HG02884 (cell line): Measurements from ENCODE around the gene IRF2BP2.
A peak's percentile ranks its signal among the peaks of the same experiment; 100 is the strongest.

Source experiments
- ATAC-seq: cut with Tn5 transposase; IDR thresholded peaks from one replicate; pipeline ENCODE4 v1.9.1; 2021; ENCODE audit warnings: mild to moderate bottlenecking, moderate library complexity; ENCODE audit not compliant: unreplicated experiment

The IRF2BP2 gene

DNA sequence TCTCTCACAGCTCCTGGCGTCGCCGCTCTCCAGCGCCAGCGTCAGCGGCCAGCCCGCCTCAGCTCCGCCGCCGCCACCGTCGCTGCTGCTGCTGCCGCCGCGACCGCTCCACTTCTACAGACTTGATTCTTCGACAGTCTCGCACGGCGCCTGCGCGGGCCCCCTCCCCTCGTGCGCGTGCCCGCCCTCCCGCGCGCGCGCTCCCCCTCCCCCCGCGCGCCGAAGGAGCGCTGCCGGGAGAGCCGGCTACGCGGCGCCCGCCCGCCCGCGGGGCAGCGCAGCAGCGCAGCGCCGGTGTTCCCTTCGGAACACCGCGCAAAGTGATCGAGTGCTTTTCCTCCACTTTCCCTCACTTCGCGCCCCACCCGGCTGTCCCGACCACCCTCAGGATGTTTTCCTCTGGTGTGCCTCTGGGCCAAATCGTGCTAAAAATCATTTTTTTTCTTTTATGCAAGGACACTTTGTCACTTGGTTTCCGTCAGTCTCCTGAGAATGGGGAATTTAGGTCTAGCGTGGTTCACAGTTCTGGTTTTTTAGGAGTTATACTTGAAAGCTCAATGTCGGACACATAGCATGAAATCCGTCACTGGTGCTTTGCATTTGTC, at the start of gene IRF2BP2:
TSS of gene IRF2BP2 (minus strand) at position 118 of the 605 bp plus-strand sequence. CDS start 684 bp downstream, outside the sequence.
- ATAC-seq, result no peak

DNA sequence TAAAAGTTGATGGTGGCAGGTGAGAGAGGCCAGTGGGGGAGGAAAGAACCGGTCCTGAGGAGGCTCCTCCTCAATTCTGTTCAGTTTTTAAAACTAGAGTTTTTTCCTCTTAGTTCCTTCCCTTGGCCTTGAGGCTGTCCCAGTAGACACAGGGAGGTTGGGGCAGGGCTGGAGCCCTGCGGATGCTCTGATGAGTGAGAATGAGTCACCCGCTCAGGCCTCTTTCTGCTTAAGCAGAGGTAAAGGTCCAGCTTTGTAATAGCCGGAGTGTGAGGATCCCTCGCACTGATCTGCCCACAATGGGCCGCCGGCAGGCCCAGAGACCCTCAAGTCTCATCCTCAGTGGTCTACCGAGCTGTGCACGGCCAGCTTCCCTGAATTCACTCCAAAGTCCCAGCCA, 49.6 kb upstream of the IRF2BP2 start:
- ATAC-seq, result no peak

DNA sequence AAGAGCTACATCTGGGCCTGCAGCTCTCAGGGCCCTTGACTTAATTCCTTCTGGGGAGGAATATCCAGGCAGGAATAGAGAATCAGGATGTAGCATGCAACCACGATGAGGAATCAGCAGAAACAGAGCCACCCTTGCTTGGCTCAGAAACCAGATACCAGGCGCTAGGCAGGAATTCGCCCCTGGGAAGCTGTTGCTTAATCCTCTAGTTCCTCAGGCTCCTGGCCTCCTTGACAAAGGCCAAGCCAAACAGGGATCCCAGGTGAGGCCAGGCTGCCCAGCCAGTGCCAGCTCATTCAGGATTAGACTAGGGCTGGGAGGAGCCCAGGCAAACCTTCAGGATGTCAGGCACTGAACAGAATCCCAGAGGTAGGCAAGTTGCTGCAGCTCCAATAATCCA, 48.2 kb upstream of the IRF2BP2 start:
- no peak for ATAC-seq

DNA sequence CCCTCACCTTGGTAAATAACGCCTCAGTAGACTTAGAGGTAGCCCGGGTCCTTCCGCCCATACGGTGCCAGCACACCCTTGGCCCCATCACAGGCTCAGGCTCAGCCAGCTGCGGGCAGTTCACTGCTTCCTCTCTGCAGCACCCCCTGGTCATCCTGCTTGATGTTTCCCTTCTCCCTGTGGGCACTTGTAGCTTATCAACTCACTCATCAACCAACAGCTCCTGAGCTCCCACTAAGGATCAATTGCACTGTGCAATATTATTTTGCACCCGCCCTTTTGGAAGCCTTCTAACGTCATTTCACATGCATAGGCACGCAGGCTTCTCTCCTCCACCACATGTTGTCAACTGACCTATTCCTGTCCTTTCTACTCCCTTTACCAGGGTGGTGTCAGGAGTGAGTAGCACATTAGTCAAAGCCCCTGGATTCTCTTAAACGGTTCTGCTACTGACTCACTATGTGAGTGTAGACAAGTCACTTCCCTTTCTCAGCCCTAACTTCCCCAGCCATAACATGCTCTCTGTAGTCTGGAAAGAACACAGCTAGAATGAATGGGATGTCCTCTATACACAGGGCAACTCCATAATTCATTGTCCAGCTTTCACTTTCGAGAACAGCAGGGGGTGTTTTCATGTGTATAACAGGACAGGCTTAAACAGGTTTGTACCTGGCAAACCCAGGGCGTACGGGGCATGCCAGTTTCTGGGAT, 47.1 kb upstream of the IRF2BP2 start:
- peak; percentile 86 for ATAC-seq

DNA sequence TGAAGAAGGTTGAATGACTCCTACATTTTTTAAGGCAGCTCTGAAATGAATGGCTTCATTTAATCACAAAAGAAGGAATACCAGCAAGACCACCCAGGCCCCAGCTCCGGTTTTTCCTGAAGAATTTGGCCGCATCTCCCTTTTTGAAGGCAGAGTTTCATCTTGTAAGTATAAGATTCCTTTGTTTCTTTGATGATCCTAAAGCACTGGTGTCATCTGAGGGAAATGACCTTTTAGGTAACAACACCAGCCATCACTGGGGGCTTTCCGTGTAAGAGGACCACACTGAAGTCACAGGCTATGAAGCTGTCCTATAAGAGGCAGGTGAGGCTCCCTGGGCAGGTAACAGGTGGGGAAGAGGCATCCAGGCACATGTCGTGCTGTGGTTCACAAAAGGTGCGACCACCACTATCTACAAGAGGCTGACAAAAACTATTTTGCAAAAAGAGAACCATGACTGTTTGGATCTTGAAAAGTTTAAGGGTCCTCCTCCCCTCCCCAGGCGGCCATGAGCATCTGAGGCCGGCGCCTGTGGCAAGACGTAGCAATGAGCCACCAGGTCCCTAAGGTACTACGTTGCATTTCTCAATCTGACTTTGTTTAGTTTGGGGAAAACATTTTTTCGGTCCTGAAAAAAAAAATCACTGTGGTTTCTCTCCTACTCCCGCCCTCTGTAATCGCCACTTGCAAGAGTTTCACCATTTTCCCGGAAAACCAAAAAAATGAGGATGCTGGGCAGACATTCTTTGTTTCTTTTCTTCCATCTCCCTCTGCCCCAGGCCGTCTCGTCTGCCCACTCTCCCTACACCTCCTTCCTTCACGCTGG, 46.3 kb upstream of the IRF2BP2 start:
- ATAC-seq, result no peak

DNA sequence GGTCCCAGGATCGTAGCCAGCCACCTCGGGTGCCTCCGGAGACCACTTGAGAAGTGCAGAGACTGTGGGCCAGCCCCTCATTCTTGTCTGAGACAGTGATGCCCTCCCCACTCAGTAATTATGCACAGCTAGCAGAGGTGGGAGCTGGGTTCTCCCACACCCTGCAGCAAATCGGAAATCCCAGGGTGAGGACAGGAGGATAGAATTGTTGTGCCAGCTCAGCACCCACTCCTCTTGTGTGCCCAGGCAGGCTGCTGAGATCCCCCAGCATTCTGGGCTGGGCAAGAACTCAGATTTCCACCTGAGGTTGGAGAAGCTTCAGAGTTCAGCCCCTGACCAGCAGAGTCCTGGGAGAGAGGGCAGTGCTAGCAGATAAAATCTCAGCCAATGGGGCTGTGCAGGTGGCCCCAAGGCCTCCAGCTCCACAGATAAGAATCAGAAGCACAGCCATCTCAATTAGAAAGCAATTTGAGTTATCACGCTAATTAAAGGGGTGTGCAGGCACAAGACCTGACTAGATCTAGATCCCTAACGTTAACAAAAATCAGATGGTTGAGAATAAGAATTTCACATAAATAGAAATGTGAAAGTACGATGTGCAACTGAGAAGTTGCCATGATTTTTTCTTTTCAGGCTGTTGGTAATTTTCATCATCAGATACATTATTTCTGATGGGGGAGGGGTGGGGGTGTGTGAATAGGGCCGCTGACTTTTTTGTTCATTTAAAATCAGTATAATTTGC, 45.5 kb upstream of the IRF2BP2 start:
- ATAC-seq, result no peak

DNA sequence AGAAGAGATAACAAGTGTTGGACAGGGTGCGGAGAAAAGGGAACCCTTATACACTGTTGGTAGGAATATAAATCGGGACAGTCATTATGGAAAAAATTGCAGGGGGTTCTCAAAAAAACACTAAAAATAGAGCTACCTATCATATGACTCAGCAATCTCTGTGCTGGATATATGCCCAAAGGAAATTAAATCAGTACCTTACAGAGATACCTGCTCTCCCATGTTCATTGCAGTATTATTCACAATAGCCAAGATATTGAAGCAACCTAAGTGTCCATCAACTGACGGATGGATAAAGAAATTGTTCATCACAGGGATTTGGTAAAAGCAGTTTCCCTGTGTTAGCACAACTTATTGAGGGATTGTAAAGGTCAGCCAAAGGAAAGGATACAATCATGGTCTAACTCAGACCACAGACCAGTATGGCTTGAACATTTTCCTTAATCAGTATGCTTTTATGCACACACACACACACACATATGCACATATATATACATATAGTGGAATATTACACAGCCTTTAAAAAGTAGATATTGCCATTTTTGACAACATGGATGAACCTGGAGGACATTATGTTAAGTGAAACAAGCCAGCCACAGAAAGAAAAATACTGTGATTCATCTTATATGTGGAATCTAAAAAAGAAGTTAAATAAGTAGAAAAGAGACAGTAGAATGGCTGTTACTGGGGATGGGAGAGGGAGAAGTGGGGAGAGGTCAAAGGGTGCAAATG, 44.2 kb upstream of the IRF2BP2 start:
- no peak for ATAC-seq

DNA sequence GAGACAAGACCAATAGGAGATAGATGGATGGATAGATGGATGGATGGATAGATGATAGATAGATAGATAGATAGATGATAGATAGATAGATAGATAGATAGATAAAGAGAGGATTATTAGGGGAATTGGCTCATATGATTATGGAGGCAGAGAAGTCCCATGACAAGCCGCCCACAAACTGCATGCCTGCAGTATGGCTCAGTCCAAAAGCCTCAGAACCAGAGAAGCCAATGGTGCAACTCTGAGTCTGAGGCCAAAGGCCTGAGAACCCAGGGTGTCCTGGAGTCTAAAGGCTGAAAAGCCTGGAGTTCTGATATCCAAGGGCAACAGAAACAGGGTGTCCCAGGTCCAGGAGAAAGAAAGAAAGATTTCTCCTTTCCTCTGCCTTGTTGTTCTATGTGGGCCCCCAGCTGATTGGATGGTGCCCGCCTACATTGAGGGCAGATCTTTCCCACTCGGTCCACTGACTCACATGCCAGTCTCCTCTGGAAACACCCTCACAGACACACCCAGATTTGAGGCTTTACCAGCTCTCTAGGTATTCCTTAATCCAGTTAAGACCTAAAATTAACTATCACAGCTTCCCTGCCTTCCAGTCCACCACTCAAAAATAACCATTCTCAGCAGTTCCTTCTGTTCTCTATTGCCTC, 39.6 kb upstream of the IRF2BP2 start:
- ATAC-seq, result no peak

DNA sequence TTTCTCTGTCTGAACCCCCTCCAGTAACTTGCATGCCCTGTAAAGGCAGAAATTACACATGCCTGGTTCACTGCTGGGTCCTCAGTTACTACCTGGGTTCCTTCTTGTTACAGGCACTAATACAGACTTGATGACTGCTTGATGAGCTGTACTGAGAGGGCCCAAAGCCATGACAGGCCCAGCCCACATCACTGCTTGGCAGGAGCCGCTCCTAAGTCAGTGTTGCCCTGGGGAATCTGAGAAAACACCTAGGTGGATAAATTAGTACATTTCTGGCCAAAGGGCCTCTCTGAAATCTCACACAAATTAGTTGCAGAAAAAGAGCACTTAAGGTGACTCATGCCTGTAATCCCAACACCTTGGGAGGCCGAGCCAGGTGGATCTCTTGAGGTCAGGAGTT, 37.8 kb upstream of the IRF2BP2 start:
- ATAC-seq, result no peak

DNA sequence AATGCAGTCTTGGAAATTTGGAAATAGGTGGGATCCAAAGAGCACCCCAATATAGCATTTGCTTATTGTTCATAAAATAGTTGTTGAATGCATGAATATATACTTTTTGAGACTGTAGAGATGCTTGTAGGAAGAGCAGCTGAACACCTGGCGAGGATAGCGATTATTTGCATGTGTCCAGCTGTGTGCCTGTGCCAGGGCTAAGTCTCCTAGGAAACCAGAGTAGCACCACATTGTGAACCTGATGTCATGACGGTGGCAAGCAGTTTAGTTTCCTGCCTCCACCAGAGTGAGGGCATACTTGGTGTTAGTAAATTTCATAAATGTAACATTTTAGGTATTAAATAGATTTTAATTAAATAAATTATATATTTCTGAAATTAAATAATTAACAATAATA, 37.3 kb upstream of the IRF2BP2 start:
- ATAC-seq, result no peak

DNA sequence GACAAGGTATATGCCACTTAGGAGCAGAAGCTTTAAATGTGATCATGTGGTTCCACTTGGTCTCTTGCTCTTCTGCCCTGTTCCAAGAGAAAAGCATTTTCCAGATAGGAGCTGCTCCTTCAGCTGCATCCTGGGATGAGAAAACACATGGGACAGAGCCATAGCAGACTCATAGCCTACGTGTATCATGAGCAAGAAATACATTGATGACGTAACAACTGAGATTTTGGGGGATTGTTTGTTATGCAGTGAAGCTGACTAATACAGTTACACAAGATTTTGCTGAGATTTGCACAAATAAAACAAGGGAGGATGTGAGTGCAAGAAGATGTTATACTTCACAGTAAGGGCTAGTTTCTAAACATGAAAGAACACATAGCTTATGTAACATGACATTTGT, 36.0 kb upstream of the IRF2BP2 start:
- ATAC-seq, result no peak

DNA sequence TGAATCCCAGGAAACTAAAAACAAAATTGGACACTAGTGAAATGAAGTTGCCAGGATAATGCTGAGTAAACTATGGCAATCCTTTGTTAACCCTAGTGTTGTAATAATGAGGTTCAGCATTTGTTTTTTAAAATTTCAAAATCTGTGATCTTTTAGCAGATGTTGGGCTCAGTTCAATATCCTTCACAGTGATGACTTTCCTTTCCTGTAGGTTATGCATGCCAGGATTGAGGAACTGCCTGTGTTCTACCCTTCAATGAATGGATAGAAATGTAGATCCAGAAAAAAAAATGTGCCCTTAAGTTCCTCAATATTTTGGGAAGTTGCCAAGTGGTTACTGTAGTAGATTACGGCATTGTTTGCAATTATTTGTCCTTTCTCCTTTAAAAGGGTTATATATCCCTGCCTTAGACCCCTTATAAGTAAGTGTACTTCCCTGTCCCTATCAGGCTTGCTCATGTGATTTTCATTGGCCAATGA, 35.5 kb upstream of the IRF2BP2 start:
- ATAC-seq, result no peak

DNA sequence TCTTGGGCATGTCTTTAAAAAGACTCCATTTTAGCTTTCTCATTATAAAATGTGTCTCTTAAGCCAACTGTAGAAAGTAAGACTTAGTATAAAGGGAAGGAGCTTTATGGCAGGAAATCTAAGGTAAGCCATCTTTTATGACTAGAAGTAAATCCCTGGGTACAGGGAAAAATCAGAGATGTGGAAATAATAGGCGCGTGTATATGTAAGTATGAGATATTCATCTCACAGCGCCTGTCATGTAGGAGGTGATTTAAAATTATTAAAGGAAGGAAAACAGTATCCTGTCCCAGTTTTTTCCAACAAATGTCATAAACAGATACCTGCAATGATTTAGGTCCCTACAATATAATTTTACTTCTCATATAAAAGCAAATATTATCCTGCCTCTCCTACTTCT, 35.0 kb upstream of the IRF2BP2 start:
- no peak for ATAC-seq

DNA sequence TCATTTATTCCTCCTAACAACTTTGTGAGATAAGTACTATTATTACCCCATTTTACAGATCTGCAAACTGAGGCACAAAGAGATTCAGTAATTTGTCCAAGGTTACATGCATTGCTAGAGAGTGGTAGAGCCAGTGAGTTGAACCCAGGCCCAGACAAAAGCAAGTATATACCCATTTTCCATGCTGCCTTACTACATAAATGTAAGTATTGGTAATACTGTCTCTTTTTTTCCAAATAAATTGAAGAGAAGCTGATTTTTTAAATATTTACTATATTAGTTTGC, 33.8 kb upstream of the IRF2BP2 start:
- ATAC-seq, result no peak

DNA sequence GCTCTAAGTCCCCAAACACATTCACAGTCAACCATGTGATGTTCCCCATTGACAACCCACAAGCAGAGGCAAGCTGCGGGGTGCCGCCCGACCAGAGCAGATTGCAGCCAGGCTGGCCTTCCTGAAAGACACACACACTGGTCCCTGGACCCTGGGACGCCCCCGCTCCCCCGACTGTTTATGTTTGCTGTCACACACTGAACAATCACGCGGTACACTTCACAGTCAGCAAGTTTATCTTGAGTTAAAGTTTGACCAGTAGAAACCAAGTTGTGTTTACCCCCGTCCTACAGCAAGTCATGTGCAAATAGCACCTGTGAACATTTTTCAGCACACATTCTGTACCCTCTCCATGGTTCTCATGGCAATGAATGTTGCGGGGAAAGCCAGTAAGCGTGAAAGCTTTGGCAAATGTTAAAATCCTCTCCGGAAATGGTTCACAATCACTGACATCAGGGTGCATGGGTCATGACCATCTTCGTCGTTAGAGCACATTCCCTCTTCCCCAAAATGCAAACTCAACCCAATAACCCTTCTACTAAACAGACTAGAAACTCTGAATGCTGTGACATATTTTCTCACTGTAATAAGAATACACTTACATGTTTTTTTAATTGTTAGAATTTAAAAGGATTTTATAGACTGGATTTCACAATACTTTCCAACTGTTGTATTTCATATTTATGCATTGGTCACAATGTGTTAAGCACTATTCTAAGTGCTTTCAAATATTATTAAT, 33.3 kb upstream of the IRF2BP2 start:
- ATAC-seq, result no peak

DNA sequence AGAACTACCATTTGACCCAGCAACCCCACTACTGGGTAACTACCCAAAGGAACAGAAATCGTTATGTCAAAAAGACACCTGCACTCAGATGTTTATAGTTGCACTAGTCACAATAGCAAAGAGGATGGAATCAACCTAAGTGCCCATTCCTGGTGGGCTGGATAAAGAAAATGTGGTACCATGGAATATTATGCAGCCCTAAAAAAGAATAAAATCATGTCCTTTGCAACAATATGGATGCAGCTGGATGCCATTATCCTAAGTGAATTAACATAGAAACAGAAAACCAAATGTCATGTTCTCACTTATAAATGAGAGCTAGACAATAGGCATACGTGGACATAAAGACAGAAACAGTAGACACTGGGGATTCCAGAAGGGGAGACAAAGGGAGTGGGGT, 32.5 kb upstream of the IRF2BP2 start:
- no peak for ATAC-seq

DNA sequence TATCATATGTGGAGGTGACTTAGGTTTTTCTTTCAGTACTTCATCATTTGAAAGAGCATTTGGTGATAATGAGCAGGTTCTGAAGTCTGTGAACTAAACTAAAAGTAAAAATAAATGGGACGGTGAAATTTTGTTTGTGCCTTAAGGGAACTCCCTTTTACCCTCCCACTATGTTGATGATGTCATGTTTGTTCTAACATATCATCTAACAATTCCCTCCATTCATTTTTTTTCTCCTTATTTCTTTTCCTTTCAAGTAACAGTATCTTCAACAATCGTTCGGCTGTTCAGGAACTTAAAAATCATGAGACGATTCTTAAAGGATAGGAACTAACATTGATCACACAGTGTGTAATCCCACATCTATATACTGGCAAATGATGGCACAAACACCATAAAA, 30.0 kb upstream of the IRF2BP2 start:
- no peak for ATAC-seq

DNA sequence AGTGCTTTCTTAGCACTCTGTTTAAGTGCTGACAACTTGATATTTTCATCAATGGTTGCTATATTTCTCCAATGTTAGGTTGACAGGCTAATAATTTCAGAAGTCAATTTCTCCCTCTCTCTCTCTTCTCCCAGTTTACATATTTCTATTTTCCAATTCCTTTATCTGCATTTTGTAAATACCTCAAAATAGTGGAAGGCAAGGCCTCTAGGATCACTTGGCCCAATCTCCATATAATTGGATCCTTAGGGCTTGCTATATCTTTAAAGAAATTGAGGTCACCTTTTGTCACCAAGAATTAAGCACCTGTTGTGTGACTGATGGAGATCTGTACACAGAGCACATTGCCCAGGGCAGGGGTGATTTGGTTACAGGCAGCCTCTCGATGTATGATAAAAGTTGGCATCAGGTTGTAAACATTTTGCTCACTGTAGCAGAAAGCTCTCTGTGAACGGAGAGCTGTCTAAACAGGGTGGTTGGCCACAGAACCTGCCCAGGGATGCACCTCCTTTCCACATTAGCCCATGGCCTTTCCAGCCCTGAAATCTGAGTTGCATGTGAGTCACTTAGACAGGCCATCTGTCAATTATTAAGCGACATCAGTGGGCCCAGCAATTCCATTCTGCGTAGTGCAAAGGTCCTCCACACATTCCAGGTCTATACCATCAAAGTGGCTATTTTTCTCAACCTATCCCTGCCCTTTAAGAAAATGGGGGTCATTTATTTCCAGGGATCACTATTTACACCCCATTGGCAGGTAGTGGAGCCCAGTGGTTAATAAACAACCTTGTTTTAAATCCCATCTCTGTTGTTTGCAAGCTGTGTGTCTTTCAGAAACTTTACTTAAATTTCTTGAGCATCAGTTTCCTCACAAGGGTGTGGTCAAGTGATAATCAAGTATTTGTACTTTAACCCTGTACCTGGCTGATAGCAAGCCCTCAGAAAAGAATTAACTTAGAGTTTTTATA, 29.1 kb upstream of the IRF2BP2 start:
- ATAC-seq, result no peak
